Measurements from ENCODE around the gene GPN1. TPM values are rescaled to one million over a fixed set of nuclear protein-coding genes. Genes with fewer than 3 reads are reported as not detected.
"Not testable (repeated sequence)": the region's sequence is repeated elsewhere in the genome, so short reads cannot be mapped to it uniquely, and the experiment has no call there.

The GPN1 gene
- total and polyA plus RNA-seq, 12 donors, result 10.6 to 44.6 (median 24.8) TPM

DNA sequence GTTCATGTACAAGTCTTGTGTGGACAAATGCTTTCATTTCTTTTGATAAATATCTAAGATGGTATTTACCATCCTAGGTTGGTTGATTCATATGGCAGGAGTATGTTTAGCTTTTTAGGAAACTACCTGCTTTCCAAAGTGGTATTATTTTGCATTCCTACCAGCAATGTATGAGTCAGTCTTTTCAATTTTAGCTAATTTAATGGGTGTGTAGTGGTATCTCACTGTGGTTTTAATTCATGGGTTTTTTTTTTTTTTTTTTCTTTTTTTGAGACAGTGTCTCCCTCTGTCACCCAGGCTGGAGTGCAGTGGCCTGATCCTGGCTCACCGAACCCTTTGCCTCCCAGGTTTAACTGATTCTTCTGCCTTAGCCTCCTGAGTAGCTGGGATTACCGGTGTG, 41.8 kb upstream of the GPN1 start:
- TF ChIP-seq, protein P1, sequence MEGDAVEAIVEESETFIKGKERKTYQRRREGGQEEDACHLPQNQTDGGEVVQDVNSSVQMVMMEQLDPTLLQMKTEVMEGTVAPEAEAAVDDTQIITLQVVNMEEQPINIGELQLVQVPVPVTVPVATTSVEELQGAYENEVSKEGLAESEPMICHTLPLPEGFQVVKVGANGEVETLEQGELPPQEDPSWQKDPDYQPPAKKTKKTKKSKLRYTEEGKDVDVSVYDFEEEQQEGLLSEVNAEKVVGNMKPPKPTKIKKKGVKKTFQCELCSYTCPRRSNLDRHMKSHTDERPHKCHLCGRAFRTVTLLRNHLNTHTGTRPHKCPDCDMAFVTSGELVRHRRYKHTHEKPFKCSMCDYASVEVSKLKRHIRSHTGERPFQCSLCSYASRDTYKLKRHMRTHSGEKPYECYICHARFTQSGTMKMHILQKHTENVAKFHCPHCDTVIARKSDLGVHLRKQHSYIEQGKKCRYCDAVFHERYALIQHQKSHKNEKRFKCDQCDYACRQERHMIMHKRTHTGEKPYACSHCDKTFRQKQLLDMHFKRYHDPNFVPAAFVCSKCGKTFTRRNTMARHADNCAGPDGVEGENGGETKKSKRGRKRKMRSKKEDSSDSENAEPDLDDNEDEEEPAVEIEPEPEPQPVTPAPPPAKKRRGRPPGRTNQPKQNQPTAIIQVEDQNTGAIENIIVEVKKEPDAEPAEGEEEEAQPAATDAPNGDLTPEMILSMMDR (IDR thresholded peaks at IDR 0.05), result no peak
- TF ChIP-seq POLR2A (IDR thresholded peaks at IDR 0.05), result no peak
- intact Hi-C loops (cut with DNase I), result no loop called here
- Histone ChIP-seq H3K27ac (no peak overlapping the region), H3K36me3 (replicated peaks in 1 of 2) (no peaks in the 10 kb centered on the region), H3K27me3 (no peaks in the 10 kb centered on the region), H3K9me3 (replicated peaks in 1 of 3) (peaks cover 0 to 14% (median 0%) of the 10 kb centered on the region in 3 donors), H3K4me3 (no peak overlapping the region), H3K4me1 (replicated peaks in 1 of 2) (peaks cover 10 to 24% of the 10 kb centered on the region in 2 donors)
- 93 to 97% (median 95%) methylated on average over 2 of the region's 2 CpGs for WGBS, 4 donors
- no peak for DNase-seq

DNA sequence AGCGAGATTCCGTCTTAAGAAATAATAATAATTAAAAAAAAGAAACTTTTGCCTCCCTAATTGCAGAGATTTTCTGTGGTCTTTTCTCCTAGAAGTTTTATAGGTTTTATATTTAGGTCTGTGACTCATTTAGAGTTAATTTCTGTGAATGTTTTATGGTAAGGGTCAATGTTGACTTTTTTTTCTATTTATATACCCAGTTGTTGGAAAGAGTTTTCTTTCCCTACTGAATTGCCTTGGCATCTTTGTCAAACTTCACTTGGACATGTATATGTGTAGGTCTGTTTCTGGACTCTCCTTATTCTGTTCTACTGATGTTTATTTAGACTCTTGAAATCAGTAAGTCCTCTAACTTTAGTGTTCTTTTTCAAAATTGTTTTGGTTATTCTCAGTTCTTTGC, 40.5 kb upstream of the GPN1 start:
- Histone ChIP-seq H3K4me1 (replicated peaks in 1 of 2) (peaks cover 8 to 24% of the 10 kb centered on the region in 2 donors), H3K36me3 (replicated peaks in 1 of 2) (no peaks in the 10 kb centered on the region), H3K27me3 (no peaks in the 10 kb centered on the region), H3K9me3 (replicated peaks in 1 of 3) (peaks cover 0 to 14% (median 0%) of the 10 kb centered on the region in 3 donors), H3K27ac (no peak overlapping the region), H3K4me3 (no peak overlapping the region)
- TF ChIP-seq POLR2A (IDR thresholded peaks at IDR 0.05), result no peak
- TF ChIP-seq, protein P1 (IDR thresholded peaks at IDR 0.05), result no peak
- no peak for DNase-seq
- intact Hi-C loops (cut with DNase I), result no loop called here
- 93 to 98% (median 96%) methylated on average over 2 of the region's 2 CpGs for WGBS, 4 donors

DNA sequence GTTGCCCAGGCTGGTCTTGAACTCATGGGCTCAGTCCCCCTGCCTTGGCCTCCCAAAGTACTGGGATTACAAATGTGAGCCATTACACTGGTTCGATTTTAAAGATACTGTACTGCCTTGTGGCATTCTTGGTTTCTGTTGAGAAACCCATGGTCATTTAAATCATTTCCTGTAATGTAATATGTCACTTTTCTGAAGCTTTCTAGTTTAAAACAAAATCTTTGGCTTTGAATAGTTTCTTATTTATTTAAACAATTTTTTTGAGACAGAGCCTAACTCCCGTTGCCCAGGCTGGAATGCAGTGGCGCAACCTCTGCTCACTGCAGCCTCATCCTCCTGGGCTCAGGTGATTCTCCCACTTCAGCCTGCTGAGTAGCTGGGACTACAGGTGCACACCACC, 37.1 kb upstream of the GPN1 start:
- intact Hi-C loops (cut with DNase I), result no loop called here
- Histone ChIP-seq H3K27me3 (no peaks in the 10 kb centered on the region), H3K4me1 (replicated peaks in 1 of 2) (no peaks in the 10 kb centered on the region), H3K9me3 (replicated peaks in 1 of 3) (peaks cover 0 to 21% (median 0%) of the 10 kb centered on the region in 3 donors), H3K36me3 (replicated peaks in 1 of 2) (no peaks in the 10 kb centered on the region), H3K27ac (no peak overlapping the region), H3K4me3 (no peak overlapping the region)
- TF ChIP-seq, protein P1 (IDR thresholded peaks at IDR 0.05), result no peak
- no peak for TF ChIP-seq POLR2A (IDR thresholded peaks at IDR 0.05)
- 84 to 98% (median 90%) methylated on average over 3 of the region's 3 CpGs for WGBS, 4 donors
- DNase-seq, result no peak

DNA sequence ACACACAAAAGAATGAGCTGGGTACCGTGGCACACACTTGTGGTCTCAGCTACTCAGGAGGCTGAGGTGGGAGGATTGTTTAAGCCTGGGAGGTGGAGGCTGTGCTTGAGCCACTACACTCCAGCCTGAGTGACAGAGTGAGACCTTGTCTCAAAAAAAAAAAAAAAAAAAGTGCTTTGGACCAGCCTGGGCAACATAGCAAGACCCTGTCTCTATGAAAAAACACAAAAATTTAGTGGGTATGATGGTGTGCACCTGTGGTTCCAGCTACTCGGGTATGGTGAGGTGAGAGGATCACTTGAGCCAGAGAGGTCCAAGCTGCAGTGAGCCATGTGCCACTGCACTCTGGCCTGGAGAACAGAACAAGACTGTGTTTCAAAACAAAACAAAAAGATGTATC, 35.6 kb upstream of the GPN1 start:
- Histone ChIP-seq H3K4me3 (no peak overlapping the region), H3K9me3 (replicated peaks in 1 of 3) (peaks cover 0 to 18% (median 0%) of the 10 kb centered on the region in 3 donors), H3K36me3 (replicated peaks in 1 of 2) (no peaks in the 10 kb centered on the region), H3K27ac (no peak overlapping the region), H3K4me1 (replicated peaks in 1 of 2) (no peaks in the 10 kb centered on the region), H3K27me3 (no peaks in the 10 kb centered on the region)
- no peak for TF ChIP-seq POLR2A (IDR thresholded peaks at IDR 0.05)
- TF ChIP-seq, protein P1 (IDR thresholded peaks at IDR 0.05), result no peak
- no peak for DNase-seq
- WGBS, 4 donors, result 96 to 100% (median 99%) methylated on average over 2 of the region's 2 CpGs
- intact Hi-C loops (cut with DNase I), result no loop called here

DNA sequence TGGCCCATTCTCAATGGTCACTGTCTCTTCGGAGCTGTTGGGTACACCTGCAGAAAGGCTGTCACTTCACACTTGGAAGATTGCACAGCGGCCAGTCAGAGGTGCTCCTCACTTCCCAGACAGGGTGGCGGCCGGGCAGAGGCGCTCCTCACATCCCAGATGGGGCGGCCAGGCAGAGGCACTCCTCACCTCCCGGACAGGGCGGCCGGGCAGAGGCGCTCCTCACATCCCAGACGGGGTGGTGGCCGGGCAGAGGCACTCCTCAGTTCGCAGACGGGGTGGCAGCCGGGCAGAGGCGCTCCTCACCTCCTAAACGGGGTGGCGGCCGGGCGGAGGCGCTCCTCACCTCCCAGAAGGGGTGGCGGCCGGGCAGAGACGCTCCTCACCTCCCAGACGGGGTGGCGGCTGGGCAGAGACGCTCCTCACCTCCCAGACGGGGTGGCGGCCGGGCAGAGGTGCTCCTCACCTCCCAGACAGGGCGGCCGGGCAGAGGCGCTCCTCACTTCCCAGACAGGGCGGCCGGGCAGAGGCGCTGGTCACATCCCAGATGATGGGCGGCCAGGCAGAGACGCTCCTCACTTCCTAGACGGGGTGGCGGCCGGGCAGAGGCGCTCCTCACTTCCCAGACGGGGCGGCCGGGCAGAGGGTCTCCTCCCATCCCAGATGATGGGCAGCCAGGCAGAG, 34.7 kb upstream of the GPN1 start:
- 95 to 98% (median 97%) methylated on average over 10 to 45 of the region's 45 CpGs for WGBS, 4 donors
- H3K36me3 ChIP-seq (replicated peaks in 1 of 2); H3K4me1 ChIP-seq (replicated peaks in 1 of 2); H3K27me3 ChIP-seq; H3K27ac ChIP-seq; H3K4me3 ChIP-seq; DNase-seq; intact Hi-C loops (cut with DNase I): not testable (repeated sequence)
- peaks cover 0 to 18% (median 0%) of the 10 kb centered on the region in 3 donors for H3K9me3 ChIP-seq (replicated peaks in 1 of 3)

DNA sequence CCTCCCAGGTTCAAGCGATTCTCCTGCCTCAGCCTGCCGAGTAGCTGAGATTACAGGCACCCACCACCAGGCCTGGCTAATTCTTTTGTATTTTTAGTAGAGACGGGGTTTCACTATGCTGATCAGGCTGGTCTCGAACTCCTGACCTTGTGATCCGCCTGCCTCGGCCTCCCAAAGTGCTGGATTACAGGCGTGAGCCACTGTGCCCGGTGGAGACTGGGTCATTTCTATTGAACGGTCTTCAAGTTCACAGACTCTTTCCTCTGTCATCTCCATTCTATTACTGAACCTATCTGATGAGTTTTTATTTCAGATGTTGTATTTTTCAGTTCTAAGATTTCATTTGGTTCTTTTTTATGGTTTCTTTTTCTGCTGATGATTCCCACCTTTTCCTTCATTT, 33.4 kb upstream of the GPN1 start:
- H3K27me3 ChIP-seq; H3K36me3 ChIP-seq (replicated peaks in 1 of 2); intact Hi-C loops (cut with DNase I); H3K4me3 ChIP-seq; H3K4me1 ChIP-seq (replicated peaks in 1 of 2); H3K27ac ChIP-seq; DNase-seq: not testable (repeated sequence)
- peaks cover 0 to 14% (median 0%) of the 10 kb centered on the region in 3 donors for H3K9me3 ChIP-seq (replicated peaks in 1 of 3)
- 97 to 99% (median 98%) methylated on average over 9 of the region's 9 CpGs for WGBS, 4 donors
